Fibroblast of villous mesenchyme (primary cell): ENCODE results near the gene CCDC92B. TPM values are rescaled to one million over a fixed set of nuclear protein-coding genes. Genes with fewer than 3 reads are reported as not detected.

Experiments used
- DNase-seq: peaks from one replicate; pipeline ENCODE4 v3.0.0-alpha.2; 2010; ENCODE audit warnings: low read depth
- H3K4me3 ChIP-seq: 2 replicates; pipeline ENCODE4 v1.5.1; 2011; ENCODE audit warnings: low read depth, mild to moderate bottlenecking, low read length
- total RNA-seq: library from RNA; depleted of rRNA; stranded (reverse); fragments of >200 nt; gene quantifications from 2 replicates; pipeline ENCODE4 v1.2.3, GENCODE V29; 2012
- TF ChIP-seq, protein P1 (sequence below): IDR thresholded peaks from 2 replicates; pipeline ENCODE4 v1.5.1; 2012; ENCODE audit warnings: low read depth, mild to moderate bottlenecking, low read length; ENCODE audit not compliant: insufficient read depth

CCDC92B gene
- total RNA-seq, 1 donor, result not detected

DNA sequence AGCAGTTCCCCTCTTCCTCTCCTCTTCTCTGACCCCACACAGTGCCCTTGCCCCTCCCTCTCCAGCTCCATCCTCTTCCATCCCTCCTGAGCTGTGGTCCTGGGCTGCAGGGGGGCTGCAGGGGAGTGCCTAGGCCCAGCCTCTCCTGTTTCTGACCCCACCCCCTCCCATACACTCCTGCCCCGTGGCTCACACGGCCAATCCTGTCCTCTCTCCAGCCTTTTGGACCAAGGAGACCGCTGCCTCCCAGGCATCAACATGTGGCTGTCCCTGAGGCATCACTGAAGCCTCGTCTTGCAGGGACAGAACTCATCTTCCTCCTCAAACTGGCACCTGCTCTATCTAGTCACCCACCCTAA, 44.6 kb downstream of the CCDC92B start:
- no peak for DNase-seq
- no peak overlapping the region for H3K4me3 ChIP-seq
- TF ChIP-seq, protein P1, sequence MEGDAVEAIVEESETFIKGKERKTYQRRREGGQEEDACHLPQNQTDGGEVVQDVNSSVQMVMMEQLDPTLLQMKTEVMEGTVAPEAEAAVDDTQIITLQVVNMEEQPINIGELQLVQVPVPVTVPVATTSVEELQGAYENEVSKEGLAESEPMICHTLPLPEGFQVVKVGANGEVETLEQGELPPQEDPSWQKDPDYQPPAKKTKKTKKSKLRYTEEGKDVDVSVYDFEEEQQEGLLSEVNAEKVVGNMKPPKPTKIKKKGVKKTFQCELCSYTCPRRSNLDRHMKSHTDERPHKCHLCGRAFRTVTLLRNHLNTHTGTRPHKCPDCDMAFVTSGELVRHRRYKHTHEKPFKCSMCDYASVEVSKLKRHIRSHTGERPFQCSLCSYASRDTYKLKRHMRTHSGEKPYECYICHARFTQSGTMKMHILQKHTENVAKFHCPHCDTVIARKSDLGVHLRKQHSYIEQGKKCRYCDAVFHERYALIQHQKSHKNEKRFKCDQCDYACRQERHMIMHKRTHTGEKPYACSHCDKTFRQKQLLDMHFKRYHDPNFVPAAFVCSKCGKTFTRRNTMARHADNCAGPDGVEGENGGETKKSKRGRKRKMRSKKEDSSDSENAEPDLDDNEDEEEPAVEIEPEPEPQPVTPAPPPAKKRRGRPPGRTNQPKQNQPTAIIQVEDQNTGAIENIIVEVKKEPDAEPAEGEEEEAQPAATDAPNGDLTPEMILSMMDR, result no peak

DNA sequence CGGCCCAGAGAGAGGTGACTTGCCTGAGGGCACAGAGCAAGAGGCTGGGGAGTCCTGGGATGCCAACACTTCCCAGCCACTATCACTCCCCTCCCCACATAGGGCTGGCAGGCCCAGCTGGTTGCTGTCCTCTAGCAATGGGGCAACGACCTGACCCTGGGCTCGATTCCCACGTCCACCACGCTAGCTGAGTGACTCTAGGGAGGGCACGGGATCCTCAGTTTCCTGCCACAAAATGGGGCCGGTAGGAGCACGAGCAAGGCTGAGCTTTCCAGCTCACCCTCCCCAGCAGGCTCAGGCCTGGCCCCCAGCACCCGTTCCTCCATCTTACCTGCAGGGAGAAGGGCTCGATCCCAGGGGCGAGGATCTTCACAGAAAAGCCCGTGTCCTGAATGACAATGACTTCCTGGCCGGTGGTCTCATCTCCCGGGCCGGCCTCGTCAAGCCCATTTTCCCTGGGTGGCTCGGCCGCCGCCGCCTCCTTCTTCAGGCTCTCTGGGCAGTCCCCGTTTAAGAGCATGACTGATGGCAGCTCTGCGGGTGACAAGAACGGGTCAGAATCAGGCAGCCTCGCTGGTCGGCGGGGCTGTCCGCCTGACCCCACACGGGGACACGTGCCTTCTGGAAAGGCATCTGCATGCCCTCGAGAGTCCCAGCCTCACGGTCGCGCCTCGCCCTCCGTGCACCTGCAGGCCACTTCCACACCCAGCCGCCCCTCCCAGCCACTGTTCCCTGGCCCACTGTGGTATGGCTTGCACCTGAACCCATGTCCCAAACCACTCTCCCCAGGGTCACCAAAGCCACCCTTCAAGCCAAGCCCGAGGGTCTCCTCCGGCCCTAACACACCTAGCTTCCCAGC, 45.2 kb downstream of the CCDC92B start:
- no peak for DNase-seq
- H3K4me3 ChIP-seq, result no peak overlapping the region
- TF ChIP-seq, protein P1, result no peak

DNA sequence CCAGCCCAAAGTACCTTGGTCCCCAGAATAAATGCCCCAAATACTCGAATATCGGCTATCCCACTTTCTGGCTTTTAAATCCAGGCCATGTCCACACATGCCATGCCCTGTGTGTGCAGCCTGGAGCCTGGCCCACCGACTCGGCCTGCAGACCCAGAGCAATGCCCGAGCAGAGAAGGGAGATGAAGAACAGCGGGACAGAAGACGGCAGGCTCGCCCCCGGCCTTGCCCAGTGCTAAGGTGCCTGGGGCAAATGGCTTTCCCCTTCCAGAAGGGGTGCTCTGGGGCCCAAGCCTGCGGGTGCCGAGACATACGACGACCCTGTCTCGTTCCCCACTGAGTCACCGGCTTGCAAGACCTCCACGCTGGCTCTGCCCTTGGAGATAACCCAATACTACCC, 45.8 kb downstream of the CCDC92B start:
- H3K4me3 ChIP-seq, result no peak overlapping the region
- no peak for DNase-seq
- TF ChIP-seq, protein P1, result no peak

DNA sequence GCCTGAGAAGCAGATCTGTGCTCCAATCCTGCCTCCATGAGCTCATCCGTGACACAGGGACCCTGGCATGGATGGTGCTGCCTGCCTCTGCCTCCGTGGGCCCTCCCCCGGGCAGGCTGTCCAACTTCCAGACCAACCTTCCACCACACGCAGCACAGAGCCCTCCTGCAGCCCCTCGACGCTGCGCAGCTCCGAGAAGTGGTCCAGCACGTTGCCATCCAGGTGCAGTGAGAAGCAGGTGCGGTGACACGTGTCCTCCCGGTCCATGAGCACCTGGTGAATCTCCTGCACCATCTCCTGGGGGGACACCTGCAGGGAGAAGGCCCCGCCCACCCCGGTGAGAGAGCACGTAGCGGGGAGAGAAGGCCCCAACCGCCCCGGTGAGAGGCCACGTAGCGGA, 46.3 kb downstream of the CCDC92B start:
- DNase-seq, result no peak
- H3K4me3 ChIP-seq, result no peak overlapping the region
- TF ChIP-seq, protein P1, result no peak

DNA sequence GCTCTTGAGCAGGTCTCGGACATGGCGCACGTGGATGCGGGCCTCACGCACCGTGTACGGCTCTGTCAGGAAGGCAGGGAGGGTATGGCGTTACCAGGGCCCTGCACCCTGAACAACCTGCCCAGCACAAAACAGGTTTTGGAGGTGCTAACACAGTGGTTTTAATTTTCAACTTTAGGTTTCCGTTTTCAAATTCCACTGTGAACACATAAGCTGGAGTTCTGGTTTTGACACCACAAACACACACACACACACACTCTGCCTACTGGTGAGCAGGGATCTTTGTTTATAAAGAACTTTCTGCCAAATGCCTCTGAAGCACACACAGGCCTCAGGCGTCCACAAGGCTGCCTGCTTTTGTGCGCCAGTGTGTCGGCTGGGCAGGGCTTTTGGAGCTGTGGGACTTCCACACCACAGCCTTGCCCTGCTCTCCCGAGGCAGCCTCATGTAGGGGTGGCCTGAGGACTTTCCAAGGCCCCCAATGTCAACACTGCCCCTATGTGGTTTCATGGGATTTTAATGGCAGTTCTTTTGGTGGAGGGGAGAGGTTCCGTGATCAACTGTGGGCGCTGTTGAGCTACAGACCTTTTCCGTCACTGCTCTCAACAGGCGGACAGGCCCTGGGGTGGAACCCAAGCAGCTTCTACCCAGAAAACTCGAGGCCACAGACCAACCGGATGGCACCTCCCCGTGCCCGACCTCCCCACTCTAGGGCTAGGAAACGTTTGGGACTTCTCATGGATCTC, 47.3 kb downstream of the CCDC92B start:
- DNase-seq, result no peak
- TF ChIP-seq, protein P1, result no peak
- H3K4me3 ChIP-seq, result no peak overlapping the region

DNA sequence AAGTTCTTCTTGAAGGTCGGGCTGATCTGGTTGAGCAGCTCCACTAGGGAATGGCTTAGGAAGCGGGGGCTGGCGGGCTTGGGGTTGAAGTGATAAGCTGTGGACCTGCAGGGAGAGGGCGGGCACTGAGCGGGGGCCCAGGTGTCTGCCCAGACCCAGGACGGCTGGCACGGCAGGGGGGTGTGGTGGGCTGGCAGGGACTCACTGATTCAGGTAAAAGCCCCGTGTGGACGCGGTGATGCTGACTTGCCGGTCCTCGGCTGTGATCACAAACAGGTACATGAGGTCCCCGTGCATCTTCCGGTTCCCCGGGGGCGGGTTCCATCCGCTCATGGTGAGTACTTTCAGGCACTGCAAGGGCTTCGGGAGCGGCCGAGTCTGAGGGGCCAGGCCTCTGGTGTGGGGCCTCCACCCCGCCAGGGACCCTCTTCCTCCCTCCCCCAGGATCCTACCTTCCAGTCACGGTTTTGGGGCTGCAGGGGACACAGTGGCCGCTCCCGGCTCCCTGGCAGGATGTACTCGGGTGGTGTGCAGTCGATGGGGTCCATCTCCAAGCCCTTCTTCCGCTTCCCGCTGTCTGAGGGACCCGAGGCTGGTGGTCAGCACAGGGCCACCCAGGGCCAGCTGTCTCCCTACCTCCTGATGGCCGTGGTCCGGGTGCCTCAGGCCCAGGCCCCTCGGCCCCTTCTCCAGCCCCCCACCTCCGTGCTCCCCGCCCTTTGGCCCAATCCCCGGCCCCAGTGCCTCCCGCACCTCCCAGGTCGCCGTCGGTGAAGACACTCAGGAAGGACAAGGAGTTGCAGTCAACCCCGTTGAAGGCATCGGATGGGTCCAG, 48.1 kb downstream of the CCDC92B start:
- no peak overlapping the region for H3K4me3 ChIP-seq
- TF ChIP-seq, protein P1, result no peak
- DNase-seq, result no peak
